ENCODE measurements around the gene ALG11. TPM values are rescaled to one million over a fixed set of nuclear protein-coding genes. Genes with fewer than 3 reads are reported as not detected.

ALG11 gene
- total RNA-seq, 1 donor from 2014 or later = 46.4 TPM

GRCh38 chr13:51998723-51999509, 13.3 kb upstream of the ALG11 start:
- Mint-ChIP-seq H3K27me3 (ENCODE audit: unreplicated experiment) (peaks cover 2% of the 10 kb centered on the region), H3K27ac (ENCODE audit: unreplicated experiment) (peak overlapping the region; percentile 92), H3K36me3 (ENCODE audit: unreplicated experiment) (no peaks in the 10 kb centered on the region), H3K4me3 (ENCODE audit: unreplicated experiment) (no peak overlapping the region), H3K4me1 (ENCODE audit: low read depth, unreplicated experiment) (peaks cover 28% of the 10 kb centered on the region), H3K9me3 (ENCODE audit: unreplicated experiment) (peaks cover 2% of the 10 kb centered on the region)
- DNase-seq = peak; percentile 27
- TF ChIP-seq, protein P1, sequence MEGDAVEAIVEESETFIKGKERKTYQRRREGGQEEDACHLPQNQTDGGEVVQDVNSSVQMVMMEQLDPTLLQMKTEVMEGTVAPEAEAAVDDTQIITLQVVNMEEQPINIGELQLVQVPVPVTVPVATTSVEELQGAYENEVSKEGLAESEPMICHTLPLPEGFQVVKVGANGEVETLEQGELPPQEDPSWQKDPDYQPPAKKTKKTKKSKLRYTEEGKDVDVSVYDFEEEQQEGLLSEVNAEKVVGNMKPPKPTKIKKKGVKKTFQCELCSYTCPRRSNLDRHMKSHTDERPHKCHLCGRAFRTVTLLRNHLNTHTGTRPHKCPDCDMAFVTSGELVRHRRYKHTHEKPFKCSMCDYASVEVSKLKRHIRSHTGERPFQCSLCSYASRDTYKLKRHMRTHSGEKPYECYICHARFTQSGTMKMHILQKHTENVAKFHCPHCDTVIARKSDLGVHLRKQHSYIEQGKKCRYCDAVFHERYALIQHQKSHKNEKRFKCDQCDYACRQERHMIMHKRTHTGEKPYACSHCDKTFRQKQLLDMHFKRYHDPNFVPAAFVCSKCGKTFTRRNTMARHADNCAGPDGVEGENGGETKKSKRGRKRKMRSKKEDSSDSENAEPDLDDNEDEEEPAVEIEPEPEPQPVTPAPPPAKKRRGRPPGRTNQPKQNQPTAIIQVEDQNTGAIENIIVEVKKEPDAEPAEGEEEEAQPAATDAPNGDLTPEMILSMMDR (IDR thresholded peaks at IDR 0.05; ENCODE audit: partially characterized antibody, unreplicated experiment) = no peak

DNA sequence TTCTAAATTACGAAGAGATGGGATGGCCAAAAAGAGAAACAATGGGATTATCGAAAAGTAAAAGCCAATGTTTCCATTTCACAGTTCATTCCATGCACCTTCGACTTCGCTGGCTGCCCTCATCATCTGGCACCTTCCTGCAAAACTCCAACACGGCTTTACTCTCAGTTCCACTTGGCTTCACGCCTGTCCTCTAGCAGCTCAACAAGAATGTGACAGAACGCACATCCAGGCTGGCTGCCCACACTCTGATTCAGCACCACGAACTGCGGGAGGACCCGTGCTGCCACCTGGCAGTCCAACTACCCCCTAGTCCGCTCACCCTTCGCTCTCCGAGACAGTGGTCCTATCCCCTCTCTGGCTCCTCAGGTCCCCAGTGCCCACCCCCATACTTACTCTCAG, 12.7 kb upstream of the ALG11 start:
- H3K4me3 Mint-ChIP-seq (ENCODE audit: unreplicated experiment) = no peak overlapping the region
- peaks cover 2% of the 10 kb centered on the region for H3K27me3 Mint-ChIP-seq (ENCODE audit: unreplicated experiment)
- no peak for DNase-seq
- peak overlapping the region; percentile 92 for H3K27ac Mint-ChIP-seq (ENCODE audit: unreplicated experiment)
- H3K36me3 Mint-ChIP-seq (ENCODE audit: unreplicated experiment) = no peaks in the 10 kb centered on the region
- TF ChIP-seq, protein P1 (IDR thresholded peaks at IDR 0.05; ENCODE audit: partially characterized antibody, unreplicated experiment) = no peak
- H3K9me3 Mint-ChIP-seq (ENCODE audit: unreplicated experiment) = peaks cover 2% of the 10 kb centered on the region
- peaks cover 28% of the 10 kb centered on the region for H3K4me1 Mint-ChIP-seq (ENCODE audit: low read depth, unreplicated experiment)

DNA sequence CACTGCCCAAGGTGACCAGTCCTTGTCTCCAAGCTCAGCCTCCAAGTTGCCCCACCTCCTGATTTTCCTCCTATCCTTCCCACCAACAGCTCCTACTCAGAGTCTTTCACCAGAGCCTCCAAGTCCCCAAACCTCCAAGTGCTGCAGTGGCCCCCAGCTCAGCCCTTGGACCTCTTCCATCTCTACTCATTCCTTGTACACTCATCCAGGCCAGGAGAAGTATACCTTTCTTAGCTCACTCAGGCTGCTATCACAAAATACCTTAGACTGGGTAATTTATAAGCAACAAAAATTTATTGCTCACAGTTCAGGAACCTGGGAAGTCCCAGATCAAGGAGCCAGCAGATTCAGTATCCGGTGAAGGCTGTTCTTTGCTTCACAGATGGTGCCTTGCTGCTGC, 12.3 kb upstream of the ALG11 start:
- no peaks in the 10 kb centered on the region for H3K36me3 Mint-ChIP-seq (ENCODE audit: unreplicated experiment)
- peak overlapping the region; percentile 21 for H3K4me3 Mint-ChIP-seq (ENCODE audit: unreplicated experiment)
- H3K27me3 Mint-ChIP-seq (ENCODE audit: unreplicated experiment) = peaks cover 2% of the 10 kb centered on the region
- peaks cover 2% of the 10 kb centered on the region for H3K9me3 Mint-ChIP-seq (ENCODE audit: unreplicated experiment)
- TF ChIP-seq, protein P1 (IDR thresholded peaks at IDR 0.05; ENCODE audit: partially characterized antibody, unreplicated experiment) = no peak
- H3K27ac Mint-ChIP-seq (ENCODE audit: unreplicated experiment) = peak overlapping the region; percentile 92
- peaks cover 28% of the 10 kb centered on the region for H3K4me1 Mint-ChIP-seq (ENCODE audit: low read depth, unreplicated experiment)
- DNase-seq = no peak

DNA sequence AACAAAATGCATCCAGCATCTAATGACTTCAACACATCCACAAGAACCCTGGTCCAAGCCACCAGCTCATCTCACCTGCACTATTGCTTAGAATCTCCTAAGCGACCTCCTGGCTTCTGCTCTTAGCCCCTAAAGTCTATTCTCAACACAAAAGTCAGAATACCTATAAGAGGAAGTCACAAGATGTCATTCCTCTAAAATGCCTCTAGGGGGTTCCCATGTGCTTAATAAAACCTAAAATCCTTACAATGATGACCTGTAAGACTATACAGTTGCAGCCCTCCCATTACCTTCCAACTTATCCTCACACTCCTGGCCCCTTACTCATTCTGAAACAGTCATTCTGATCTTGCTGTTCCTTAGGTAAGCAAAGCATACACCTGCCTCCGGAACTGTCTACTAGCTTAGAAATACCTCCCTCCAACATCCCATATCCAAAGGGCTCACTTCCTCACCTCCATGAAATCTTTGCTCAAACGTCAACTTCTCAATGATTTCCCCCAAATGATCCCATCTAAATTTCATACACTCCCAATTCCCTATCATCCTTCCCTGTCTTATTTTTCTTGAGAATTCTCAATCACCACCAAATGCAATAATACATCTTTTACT, 11.0 kb upstream of the ALG11 start:
- H3K4me1 Mint-ChIP-seq (ENCODE audit: low read depth, unreplicated experiment) = peaks cover 28% of the 10 kb centered on the region
- H3K27ac Mint-ChIP-seq (ENCODE audit: unreplicated experiment) = no peak overlapping the region

More for the DNA sequence above, 11.0 kb upstream of the ALG11 start:
- DNase-seq = no peak
- peaks cover 8% of the 10 kb centered on the region for H3K9me3 Mint-ChIP-seq (ENCODE audit: unreplicated experiment)
- H3K36me3 Mint-ChIP-seq (ENCODE audit: unreplicated experiment) = no peaks in the 10 kb centered on the region
- H3K27me3 Mint-ChIP-seq (ENCODE audit: unreplicated experiment) = peaks cover 2% of the 10 kb centered on the region
- no peak overlapping the region for H3K4me3 Mint-ChIP-seq (ENCODE audit: unreplicated experiment)
- TF ChIP-seq, protein P1 (IDR thresholded peaks at IDR 0.05; ENCODE audit: partially characterized antibody, unreplicated experiment) = peak; percentile 77

Measured in glutamatergic neuron (in vitro differentiated cells).